ENCODE measurements around the gene SIK2.

Gene SIK2

DNA sequence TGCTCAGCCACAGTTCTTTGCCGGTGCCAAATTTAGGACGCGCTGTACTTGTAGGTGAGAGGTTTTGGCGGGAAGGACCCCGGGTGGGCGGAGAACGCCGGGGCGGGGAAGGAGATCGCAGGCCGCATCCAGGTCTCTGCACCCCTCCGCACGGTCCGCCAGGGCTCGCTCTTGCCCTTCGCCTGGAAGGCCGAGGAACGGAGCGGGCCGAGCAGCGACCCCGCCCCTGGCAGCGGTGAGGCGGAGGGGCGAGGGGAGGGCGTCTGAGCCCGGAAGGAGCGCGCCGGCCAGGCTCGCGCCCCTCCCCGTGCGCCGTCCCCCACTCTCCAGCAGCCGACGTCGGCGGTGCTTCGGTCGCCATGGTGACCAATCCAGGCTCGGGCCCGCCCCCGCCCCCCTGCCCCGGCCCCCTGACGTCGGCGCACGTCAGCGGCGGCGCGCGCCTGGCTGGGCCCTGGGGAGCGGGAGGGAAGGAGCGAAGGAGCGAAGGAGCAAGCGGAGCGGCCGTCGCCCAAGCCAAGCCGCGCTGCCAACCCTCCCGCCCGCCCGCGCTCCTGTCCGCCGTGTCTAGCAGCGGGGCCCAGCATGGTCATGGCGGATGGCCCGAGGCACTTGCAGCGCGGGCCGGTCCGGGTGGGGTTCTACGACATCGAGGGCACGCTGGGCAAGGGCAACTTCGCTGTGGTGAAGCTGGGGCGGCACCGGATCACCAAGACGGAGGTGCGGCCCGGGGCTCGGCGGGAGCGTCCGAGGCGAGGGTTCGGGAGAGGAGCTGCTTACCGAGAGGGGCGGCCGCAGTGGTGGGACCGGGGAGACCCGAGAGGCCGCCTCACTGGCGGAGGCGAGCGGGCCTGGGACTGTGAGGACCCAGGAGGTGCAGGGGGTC is at the start of gene SIK2:
TSS of gene SIK2 (plus strand) at position 471 of the 886 bp plus-strand sequence. CDS start at position 586, 115 bp downstream.
- DNase-seq (ENCODE audit: low spot score) = peak; percentile 90

GRCh38 chr11:111554532-111554931 is 47.7 kb upstream of the SIK2 start:
- DNase-seq (ENCODE audit: low spot score) = no peak

GRCh38 chr11:111555255-111555654 is 47.0 kb upstream of the SIK2 start:
- no peak for DNase-seq (ENCODE audit: low spot score)

- no peak for DNase-seq (ENCODE audit: low spot score)
These were observed 44.7 kb upstream of the SIK2 start for GRCh38 chr11:111557425-111558111.

- DNase-seq (ENCODE audit: low spot score) = no peak
These were observed 42.3 kb upstream of the SIK2 start for GRCh38 chr11:111559800-111560464.

GRCh38 chr11:111560800-111561199 is 41.4 kb upstream of the SIK2 start:
- no peak for DNase-seq (ENCODE audit: low spot score)

GRCh38 chr11:111561306-111561705 is 40.9 kb upstream of the SIK2 start:
- no peak for DNase-seq (ENCODE audit: low spot score)

DNA sequence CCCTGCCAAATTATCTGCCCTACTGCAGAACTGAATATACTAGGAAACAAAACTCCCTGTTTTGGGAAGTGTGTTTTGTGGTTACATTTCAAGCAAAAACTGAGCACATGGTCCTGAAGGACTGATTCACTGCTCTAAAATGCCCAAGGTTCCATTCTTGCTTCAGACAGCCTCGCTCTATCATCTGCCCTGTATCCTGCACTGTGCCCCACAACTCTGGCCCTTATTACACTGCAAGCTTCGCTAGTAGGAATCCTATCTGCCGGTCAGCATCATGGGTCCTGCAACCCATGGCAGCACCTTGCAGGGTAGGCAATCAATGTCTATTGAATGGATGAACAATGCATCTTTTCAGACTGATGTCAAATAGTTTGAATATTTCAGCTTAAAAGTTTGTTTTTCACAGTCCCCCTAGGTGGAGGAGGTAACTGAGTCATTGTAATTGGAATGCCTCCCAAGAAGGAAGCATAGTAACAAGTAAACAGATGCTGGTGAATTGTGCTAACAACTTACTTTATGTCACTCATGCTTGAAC is 40.4 kb upstream of the SIK2 start:
- DNase-seq (ENCODE audit: low spot score) = no peak

GRCh38 chr11:111562692-111563389 is 39.4 kb upstream of the SIK2 start:
- DNase-seq (ENCODE audit: low spot score) = no peak

GRCh38 chr11:111565114-111565720 is 37.0 kb upstream of the SIK2 start:
- peak; percentile 62 for DNase-seq (ENCODE audit: low spot score)

DNA sequence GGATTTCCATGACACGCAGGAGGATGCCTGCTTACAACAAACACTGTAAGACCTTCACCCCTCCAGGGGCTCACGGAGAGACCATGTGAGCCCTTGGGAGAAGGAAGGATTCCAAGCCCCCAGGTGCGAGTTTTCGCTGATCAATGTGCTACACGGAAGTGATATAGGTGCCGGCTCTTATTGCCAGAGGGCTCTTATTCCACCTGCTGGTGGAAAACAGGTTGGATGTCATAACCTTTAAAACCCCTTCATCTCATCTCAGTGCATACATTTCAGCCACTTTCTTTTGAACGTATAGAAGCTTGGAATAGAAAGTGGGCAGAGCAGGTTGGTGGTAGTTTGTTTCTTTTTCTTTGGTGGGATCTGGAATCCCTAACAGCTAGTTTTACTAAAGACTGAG is 35.9 kb upstream of the SIK2 start:
- DNase-seq (ENCODE audit: low spot score) = no peak

- DNase-seq (ENCODE audit: low spot score) = no peak
These were observed 32.8 kb upstream of the SIK2 start for GRCh38 chr11:111569476-111569875.

- DNase-seq (ENCODE audit: low spot score) = no peak
These were observed 31.5 kb upstream of the SIK2 start for GRCh38 chr11:111570796-111571195.

- DNase-seq (ENCODE audit: low spot score) = no peak
These were observed 30.3 kb upstream of the SIK2 start for GRCh38 chr11:111571829-111572501.

- no peak for DNase-seq (ENCODE audit: low spot score)
These were observed 29.7 kb upstream of the SIK2 start for GRCh38 chr11:111572581-111572980.

GRCh38 chr11:111573821-111574249 is 28.4 kb upstream of the SIK2 start:
- DNase-seq (ENCODE audit: low spot score) = no peak

DNA sequence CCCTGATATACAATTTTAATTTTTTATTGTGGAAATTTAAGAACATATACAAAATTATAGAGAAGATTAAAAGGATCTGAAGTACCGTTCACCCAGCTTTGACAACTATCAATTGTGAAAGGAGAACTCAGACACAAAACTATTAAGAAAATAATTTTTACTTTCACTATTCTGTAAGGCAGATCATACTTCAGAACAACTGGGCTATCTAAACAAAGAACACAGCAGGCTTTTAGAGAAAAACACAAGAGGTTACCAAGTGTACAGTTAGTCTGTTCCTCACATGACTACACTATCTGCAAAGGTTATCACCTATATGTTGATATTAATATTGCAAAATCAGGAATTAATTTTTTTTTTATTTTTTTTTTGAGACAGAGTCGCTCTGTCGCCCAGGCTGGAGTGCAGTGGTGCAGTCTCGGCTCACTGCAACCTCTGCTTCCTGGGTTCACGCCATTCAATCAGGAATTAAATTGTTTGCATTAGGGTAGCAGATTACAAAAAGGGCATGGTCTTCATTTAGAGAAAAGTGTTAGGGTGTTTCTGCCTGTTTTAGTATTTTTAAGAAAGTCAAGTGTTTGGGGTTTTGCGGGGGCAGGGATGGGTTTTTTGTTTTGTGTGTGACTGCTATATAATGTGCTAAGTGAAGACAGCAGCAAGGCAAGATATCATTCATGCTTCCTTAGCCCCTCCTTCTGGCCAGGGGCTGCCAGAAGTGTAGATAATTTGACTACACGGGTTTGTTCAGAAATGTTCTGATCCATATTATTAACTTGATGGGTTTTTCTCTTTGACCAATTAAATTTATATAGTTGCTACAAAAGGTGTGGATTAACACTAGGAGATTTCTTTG is 27.6 kb upstream of the SIK2 start:
- DNase-seq (ENCODE audit: low spot score) = no peak

DNA sequence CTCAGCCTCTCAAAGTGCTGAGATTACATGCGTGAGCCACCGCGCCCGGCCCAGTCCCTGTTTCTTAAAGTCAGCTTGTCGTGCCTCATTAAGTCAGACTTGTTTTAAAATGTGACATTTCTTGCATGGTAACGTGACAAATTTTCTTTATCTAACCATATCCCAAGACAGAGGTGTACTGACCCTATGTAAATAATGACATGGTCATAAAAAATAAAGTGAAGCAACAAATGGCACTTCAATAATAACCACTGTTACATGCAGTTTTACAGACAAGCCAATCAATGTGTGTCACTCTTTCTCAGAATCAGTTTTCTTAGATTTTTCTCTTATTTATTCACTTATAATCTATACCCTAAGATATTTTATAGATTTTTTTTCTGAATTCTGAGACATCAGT is 26.5 kb upstream of the SIK2 start:
- no peak for DNase-seq (ENCODE audit: low spot score)

- no peak for DNase-seq (ENCODE audit: low spot score)
These were observed 24.4 kb upstream of the SIK2 start for GRCh38 chr11:111577821-111578220.

GRCh38 chr11:111581341-111581740 is 20.9 kb upstream of the SIK2 start:
- DNase-seq (ENCODE audit: low spot score) = no peak
